Natural killer cell (primary cell): ENCODE results near the gene CYP26A1. TPM values are rescaled to one million over a fixed set of nuclear protein-coding genes. Genes with fewer than 3 reads are reported as not detected.

Experiments
- ATAC-seq, 3 donors: fragments of 150-1000 bp in 2 of 3; fragments of 200-7000 bp in 1 of 3; cut with Tn5 transposase; 1 replicate in 1 of 3; 2 replicates in 2 of 3; pipeline ENCODE4 v1.10.0; 2021; ENCODE audit warnings: mild to moderate bottlenecking in 2 of 3, moderate library complexity in 2 of 3
- DNase-seq, 2 donors: peaks; one replicate each; pipeline versions ENCODE4 v3.0.0 to v3.0.0-alpha.2; 2013 to 2021; ENCODE audit warnings: mixed read lengths in 1 of 2
- H3K27ac ChIP-seq: one replicate; pipeline ENCODE4 v1.5.1; 2013; ENCODE audit warnings: mild to moderate bottlenecking, low read length
- H3K27me3 ChIP-seq: one replicate; pipeline ENCODE4 v1.6.1; 2013; ENCODE audit warnings: low read length; ENCODE audit not compliant: control insufficient read depth, insufficient read depth
- H3K36me3 ChIP-seq: one replicate; pipeline ENCODE4 v1.6.1; 2013; ENCODE audit warnings: low read length; ENCODE audit not compliant: control insufficient read depth, insufficient read depth
- H3K4me1 ChIP-seq: one replicate; pipeline ENCODE4 v1.6.1; 2013; ENCODE audit warnings: low read length; ENCODE audit not compliant: control insufficient read depth, insufficient read depth
- H3K4me3 ChIP-seq: one replicate; pipeline ENCODE4 v1.5.1; 2013; ENCODE audit warnings: low read length
- H3K9me3 ChIP-seq: one replicate; pipeline ENCODE4 v1.6.1; 2013; ENCODE audit warnings: low read length; ENCODE audit not compliant: control insufficient read depth, insufficient read depth
- H3K27ac Mint-ChIP-seq, 2 donors: one replicate each; pipeline ENCODE4 v1.8.0; 2022; ENCODE audit warnings: mild to moderate bottlenecking in 2 of 2, mixed read lengths in 2 of 2, moderate library complexity in 1 of 2
- H3K27me3 Mint-ChIP-seq, 2 donors: one replicate each; pipeline ENCODE4 v1.8.0; 2022; ENCODE audit warnings: low read depth in 2 of 2, mixed read lengths in 2 of 2
- H3K36me3 Mint-ChIP-seq: one replicate; pipeline ENCODE4 v1.8.0; 2022; ENCODE audit warnings: mixed read lengths
- H3K4me1 Mint-ChIP-seq, 2 donors: one replicate each; pipeline ENCODE4 v1.8.0; 2022; ENCODE audit warnings: mixed read lengths in 2 of 2
- H3K4me3 Mint-ChIP-seq: one replicate; pipeline ENCODE4 v1.8.0; 2022; ENCODE audit warnings: mild to moderate bottlenecking, moderate library complexity, mixed read lengths
- H3K9me3 Mint-ChIP-seq, 2 donors: one replicate each; pipeline ENCODE4 v1.8.0; 2022; ENCODE audit warnings: mixed read lengths in 2 of 2
- WGBS: methylation state at CpG from one replicate; pipeline ENCODE4 v1.1.7; 2013; ENCODE audit warnings: missing lambda C conversion rate; ENCODE audit not compliant: insufficient coverage; 5-methylcytosine and 5-hydroxymethylcytosine counted together
- intact Hi-C: fragments of 100-400 bp; cut with micrococcal nuclease; formaldehyde crosslinking; loops from one replicate; pipeline ENCODE4 v1.14.2; 2022
- total RNA-seq, 4 donors: library from RNA; stranded (reverse); fragments of 120-200 nt in 1 of 4; gene quantifications; one replicate each; pipeline versions ENCODE4 v1.2.3 to v1.2.4, GENCODE V29; 2013 to 2022
- TF ChIP-seq, protein P1 (sequence below): fragments of 200-600 bp; IDR thresholded peaks from one replicate; pipeline ENCODE4 v1.8.0; 2022; ENCODE audit warnings: antibody characterized with exemption

CYP26A1 gene
- total RNA-seq, 3 donors from 2014 or later (not counting 1 experiment from before 2014, with no cell fraction given) = not detected

DNA sequence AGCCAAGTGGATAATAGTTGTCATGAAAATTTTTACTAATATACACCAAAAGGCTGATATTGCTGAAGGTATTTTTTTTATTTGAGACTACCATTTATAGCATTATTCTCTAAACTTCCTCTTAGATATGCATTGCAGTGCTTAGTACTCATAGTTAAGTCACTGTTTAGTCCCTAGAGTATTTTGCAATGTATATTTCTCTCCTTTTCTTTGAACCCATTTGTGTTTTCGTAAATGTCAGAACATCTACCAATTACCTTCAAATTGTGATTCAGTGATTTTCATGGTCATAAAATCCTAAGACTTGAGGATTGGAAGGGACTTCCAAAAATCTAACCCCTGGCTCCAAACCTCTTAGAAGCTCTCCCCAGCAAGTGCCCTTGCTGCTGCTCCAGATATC, 34.6 kb upstream of the CYP26A1 start:
- H3K27me3 ChIP-seq = no peaks in the 10 kb centered on the region
- intact Hi-C loops = no loop called here
- 100% methylated on average over 1 of the region's 1 CpG for WGBS
- H3K4me1 Mint-ChIP-seq = peaks cover 0 to 7% of the 10 kb centered on the region in 2 donors
- no peaks in the 10 kb centered on the region for H3K36me3 Mint-ChIP-seq
- H3K9me3 Mint-ChIP-seq = no peaks in the 10 kb centered on the region
- H3K27ac ChIP-seq = no peak overlapping the region
- no peak overlapping the region for H3K4me3 ChIP-seq
- H3K4me1 ChIP-seq = no peaks in the 10 kb centered on the region
- no peak overlapping the region for H3K4me3 Mint-ChIP-seq
- H3K27ac Mint-ChIP-seq = no peak overlapping the region
- DNase-seq (no peak), ATAC-seq (no peak)
- no peaks in the 10 kb centered on the region for H3K36me3 ChIP-seq
- no peaks in the 10 kb centered on the region for H3K9me3 ChIP-seq
- no peaks in the 10 kb centered on the region for H3K27me3 Mint-ChIP-seq
- TF ChIP-seq, protein P1, sequence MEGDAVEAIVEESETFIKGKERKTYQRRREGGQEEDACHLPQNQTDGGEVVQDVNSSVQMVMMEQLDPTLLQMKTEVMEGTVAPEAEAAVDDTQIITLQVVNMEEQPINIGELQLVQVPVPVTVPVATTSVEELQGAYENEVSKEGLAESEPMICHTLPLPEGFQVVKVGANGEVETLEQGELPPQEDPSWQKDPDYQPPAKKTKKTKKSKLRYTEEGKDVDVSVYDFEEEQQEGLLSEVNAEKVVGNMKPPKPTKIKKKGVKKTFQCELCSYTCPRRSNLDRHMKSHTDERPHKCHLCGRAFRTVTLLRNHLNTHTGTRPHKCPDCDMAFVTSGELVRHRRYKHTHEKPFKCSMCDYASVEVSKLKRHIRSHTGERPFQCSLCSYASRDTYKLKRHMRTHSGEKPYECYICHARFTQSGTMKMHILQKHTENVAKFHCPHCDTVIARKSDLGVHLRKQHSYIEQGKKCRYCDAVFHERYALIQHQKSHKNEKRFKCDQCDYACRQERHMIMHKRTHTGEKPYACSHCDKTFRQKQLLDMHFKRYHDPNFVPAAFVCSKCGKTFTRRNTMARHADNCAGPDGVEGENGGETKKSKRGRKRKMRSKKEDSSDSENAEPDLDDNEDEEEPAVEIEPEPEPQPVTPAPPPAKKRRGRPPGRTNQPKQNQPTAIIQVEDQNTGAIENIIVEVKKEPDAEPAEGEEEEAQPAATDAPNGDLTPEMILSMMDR = no peak

DNA sequence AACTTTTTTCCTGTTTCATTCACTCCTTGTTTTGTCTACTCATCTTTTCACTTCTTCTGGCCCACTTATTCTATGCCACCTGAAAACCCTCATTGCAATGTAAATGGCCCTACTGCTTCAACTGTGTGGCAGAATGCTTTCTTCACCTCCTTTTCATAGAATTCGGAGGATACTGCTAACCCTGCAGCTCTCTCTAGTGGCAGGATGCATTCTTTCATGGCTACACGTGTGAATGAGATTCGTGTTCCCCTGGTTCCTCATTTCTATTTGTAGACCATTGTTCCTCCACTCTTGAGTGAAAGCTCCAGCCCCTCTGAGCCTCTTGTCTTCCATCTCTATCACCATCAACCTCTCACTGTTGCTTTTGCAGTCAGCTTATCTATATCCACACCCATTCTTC, 34.0 kb upstream of the CYP26A1 start:
- peaks cover 0 to 7% of the 10 kb centered on the region in 2 donors for H3K4me1 Mint-ChIP-seq
- TF ChIP-seq, protein P1 = no peak
- no peaks in the 10 kb centered on the region for H3K36me3 Mint-ChIP-seq
- DNase-seq (no peak), ATAC-seq (no peak)
- Histone ChIP-seq H3K36me3 (no peaks in the 10 kb centered on the region), H3K4me3 (no peak overlapping the region), H3K9me3 (no peaks in the 10 kb centered on the region), H3K27ac (no peak overlapping the region), H3K27me3 (no peaks in the 10 kb centered on the region), H3K4me1 (no peaks in the 10 kb centered on the region)
- no peaks in the 10 kb centered on the region for H3K27me3 Mint-ChIP-seq
- H3K4me3 Mint-ChIP-seq = no peak overlapping the region
- intact Hi-C loops = no loop called here
- no peaks in the 10 kb centered on the region for H3K9me3 Mint-ChIP-seq
- peak overlapping the region in 1 of 2 donors; percentile 2 for H3K27ac Mint-ChIP-seq
- 12% methylated on average over 3 of the region's 3 CpGs for WGBS

DNA sequence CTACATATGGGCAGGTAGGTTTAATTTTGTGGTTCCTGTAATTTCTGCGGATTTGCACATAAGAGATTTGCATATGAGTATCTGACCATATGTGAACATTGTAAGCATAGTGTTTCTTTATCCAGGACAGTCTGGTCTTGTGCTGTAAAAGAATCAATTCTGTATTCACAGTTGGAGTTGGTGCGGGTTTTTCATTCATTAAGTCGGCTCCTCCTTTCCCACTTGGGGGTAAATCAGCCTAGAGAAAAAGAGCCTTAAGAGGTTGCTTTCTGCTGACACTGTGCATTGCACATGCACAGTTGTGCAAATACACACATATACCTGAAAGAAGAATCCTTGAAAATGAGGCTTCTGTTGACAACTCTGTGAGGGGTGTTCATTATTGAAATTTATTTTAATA, 19.2 kb upstream of the CYP26A1 start:
- Mint-ChIP-seq H3K4me1 (no peaks in the 10 kb centered on the region), H3K27ac (no peak overlapping the region), H3K4me3 (no peak overlapping the region), H3K9me3 (no peaks in the 10 kb centered on the region), H3K36me3 (peaks cover 9% of the 10 kb centered on the region), H3K27me3 (no peaks in the 10 kb centered on the region)
- TF ChIP-seq, protein P1 = no peak
- Histone ChIP-seq H3K27me3 (no peaks in the 10 kb centered on the region), H3K4me3 (no peak overlapping the region), H3K36me3 (peaks cover 3% of the 10 kb centered on the region), H3K27ac (no peak overlapping the region), H3K4me1 (no peaks in the 10 kb centered on the region), H3K9me3 (no peaks in the 10 kb centered on the region)
- DNase-seq (no peak), ATAC-seq (no peak)
- intact Hi-C loops = no loop called here
- WGBS = 100% methylated on average over 3 of the region's 3 CpGs

DNA sequence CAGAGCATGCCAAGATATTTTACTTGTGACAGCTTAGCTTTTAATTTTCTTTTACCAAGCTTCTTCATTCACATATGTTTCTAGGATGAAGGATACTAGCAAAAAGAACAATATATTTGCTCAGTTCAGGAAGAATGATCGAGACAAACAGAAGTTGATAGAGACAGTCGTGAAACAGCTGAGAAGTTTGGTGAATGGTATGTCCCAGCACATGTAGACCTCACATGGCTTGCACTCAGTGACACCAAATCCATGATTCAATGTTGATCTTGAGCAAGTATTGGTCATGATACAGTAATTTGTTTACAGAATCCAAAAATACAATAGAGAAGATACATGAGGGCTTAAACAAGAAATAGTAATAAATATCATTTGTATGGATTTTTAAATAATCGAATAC, 15.6 kb upstream of the CYP26A1 start:
- Mint-ChIP-seq H3K36me3 (peaks cover 10% of the 10 kb centered on the region), H3K9me3 (no peaks in the 10 kb centered on the region), H3K4me3 (no peak overlapping the region), H3K4me1 (peaks cover 13 to 14% of the 10 kb centered on the region in 2 donors), H3K27me3 (peaks cover 6 to 12% of the 10 kb centered on the region in 2 donors), H3K27ac (no peak overlapping the region)
- Histone ChIP-seq H3K9me3 (no peaks in the 10 kb centered on the region), H3K36me3 (peaks cover 3% of the 10 kb centered on the region), H3K4me3 (no peak overlapping the region), H3K27ac (no peak overlapping the region), H3K27me3 (peaks cover 7% of the 10 kb centered on the region), H3K4me1 (peaks cover 19% of the 10 kb centered on the region)
- TF ChIP-seq, protein P1 = no peak
- intact Hi-C loops = no loop called here
- DNase-seq = no peak
- no peak for ATAC-seq
- 95% methylated on average over 2 of the region's 3 CpGs for WGBS
